GM19467 (cell line): ENCODE results near the gene HHAT.
A peak's percentile ranks its signal among the peaks of the same experiment; 100 is the strongest.

Source experiments
- ATAC-seq: cut with Tn5 transposase; IDR thresholded peaks from one replicate; pipeline ENCODE4 v1.9.1; 2021; ENCODE audit warnings: mild to moderate bottlenecking, moderate library complexity; ENCODE audit not compliant: unreplicated experiment

Gene HHAT

GRCh38 chr1:210532223-210532598 lies 203.5 kb downstream of the HHAT start:
- no peak for ATAC-seq

DNA sequence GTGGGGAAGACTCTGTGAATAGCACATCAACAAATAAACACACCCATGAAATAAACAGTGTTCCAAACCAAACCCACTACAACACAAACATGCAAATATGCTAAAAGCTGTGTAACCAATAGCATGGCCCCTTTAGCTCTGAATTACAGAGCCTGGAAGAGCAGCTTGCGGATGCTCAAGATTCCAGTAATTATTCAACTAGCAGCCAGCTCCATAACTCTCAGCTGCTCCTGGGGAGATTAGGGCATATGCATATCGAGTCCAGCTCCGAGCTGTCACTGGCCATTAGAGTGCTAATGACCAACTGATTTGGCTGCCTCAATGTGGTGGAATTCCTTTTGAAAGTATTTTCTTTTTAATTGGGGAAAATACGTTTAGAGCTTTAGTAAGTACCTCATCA lies 207.1 kb downstream of the HHAT start:
- no peak for ATAC-seq

DNA sequence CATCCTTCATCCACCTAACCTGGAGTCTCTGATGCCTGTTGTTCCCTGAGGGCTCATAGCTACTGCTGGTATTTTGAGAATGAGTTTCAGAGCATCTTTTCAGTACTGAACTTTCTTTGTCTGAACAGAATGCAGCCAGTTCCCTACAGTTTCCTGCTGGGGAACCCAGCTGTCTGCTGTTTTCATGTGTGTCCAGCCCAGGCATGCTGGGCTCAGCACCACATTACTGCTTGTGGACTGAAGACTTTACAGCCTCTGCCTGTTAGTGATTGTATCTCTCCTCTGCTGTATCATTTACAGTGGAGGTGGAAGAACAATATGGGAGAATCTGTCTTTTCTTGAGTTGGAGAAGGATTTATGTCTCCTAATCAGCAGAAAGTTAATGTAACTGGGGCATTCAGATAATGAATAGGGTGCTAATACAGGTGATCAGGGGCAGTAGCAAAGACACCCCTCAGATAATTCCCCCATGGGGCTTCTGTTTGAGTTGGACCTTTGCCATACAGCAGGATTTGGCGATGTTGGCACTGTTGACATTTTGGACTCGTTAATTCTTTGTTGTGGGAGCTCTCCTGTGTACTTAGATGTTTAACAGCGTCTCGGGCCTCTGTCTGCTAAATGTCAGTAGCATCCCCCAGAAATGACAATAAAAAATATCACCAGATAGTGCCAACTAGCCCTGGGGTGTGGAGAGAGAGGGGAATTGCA lies 207.7 kb downstream of the HHAT start:
- ATAC-seq, result no peak

DNA sequence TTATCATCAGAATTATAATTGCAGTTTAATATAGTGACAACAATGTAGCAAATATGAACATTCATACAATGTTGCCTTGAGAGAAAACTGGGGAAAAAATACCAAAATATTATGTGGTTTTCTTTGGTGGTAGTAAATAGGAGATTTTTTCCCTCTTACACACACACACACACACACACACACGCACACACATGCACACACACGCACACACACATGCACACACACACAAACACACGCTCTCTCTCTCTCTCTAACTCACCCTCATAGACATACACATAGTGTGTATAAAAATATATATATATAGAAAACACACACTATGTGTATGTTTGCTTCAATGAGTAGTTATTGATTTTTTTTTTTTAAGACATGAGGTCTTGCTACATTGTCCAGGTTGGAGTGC lies 211.6 kb downstream of the HHAT start:
- ATAC-seq, result no peak

- ATAC-seq, result no peak
Measured at GRCh38 chr1:210541680-210542358, 213.1 kb downstream of the HHAT start.

- ATAC-seq, result no peak
Measured at GRCh38 chr1:210551899-210552298, 223.2 kb downstream of the HHAT start.

GRCh38 chr1:210553711-210554110 lies 225.0 kb downstream of the HHAT start:
- no peak for ATAC-seq

GRCh38 chr1:210554382-210554781 lies 225.7 kb downstream of the HHAT start:
- no peak for ATAC-seq

DNA sequence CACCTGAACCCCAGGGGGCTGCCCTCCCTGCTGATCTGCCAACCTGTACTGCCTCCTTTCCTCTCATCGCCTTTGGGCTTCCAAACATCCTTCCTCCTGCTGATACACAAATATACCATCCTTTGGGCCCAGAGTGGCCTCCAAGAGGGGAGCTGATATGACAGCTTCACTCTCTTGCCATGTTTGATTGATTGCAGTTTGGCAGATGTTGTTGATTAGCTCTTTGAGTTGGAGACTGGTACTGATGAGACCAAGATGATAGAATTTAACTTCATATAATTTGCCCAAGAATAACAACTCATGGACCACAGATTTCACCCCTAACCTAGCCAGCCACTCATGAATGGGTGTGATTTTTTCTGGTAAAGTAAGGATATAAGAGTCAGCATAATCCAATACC lies 227.8 kb downstream of the HHAT start:
- ATAC-seq, result no peak

DNA sequence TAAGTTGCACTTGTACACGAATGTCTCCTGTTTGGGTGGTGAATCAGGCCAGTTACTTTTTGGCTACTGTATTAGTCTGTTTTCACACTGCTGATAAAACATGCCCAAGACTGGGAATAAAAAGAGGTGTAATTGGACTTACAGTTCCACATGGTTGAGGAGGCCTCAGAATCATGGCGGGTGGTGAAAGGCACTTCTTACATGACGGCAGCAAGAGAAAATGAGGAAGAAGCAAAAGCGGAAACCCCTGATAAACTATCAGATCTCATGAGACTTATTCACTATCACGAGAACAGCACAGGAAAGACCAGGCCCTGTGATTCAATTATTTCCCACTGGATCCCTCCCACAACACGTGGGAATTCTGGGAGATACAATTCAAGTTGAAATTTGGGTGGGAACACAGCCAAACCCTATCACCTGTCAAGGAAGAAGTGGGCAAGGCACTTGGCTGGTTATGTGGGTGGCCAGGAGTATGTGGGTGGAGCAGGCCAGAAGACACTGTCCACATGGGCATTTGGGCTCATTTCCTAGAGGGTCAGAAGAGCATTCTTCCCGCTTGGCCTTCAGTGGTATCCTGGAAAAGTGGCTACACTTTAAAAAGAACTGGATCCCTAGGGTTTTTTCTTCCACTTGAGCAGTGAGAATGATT lies 228.8 kb downstream of the HHAT start:
- no peak for ATAC-seq

- no peak for ATAC-seq
Measured at GRCh38 chr1:210558302-210558701, 229.6 kb downstream of the HHAT start.

DNA sequence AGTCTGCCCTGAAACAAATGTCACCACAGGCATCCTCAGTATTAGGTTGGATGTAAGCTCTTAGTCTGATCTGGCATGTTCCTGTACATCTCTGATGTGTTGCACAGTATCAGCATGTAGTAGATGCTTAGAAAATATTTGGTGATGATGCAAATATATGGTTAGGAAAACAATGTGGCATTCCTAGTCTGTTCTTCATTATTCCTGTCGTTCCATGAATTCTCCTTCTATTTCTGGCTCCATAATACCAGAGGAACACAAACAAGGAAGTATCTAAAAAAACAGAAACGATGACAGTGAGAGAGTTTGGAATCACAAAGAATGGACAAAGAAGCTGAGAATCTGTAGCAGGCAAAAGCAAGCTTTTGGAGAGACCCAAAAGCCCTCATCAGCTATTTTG lies 236.6 kb downstream of the HHAT start:
- no peak for ATAC-seq

GRCh38 chr1:210568631-210569030 lies 239.9 kb downstream of the HHAT start:
- no peak for ATAC-seq

DNA sequence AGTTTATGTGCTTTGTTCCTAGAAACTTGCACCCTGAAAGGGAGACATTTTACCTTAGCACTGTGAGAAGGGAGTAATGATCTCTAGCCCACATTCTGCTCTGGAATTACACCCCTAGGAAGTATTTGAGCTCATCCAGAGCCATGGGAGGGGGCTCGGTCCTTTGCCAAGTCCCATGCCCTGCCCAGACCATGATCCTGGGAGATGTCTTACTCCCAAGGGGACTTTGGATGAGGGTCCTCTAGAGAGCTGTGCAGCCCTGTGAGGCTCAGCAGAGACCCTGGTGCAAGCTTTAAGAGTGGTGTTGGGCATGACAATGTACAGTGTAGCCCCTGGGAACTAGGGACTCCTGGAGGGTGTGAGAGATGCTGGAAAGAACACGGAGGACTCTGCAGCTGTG lies 241.4 kb downstream of the HHAT start:
- ATAC-seq, result no peak

DNA sequence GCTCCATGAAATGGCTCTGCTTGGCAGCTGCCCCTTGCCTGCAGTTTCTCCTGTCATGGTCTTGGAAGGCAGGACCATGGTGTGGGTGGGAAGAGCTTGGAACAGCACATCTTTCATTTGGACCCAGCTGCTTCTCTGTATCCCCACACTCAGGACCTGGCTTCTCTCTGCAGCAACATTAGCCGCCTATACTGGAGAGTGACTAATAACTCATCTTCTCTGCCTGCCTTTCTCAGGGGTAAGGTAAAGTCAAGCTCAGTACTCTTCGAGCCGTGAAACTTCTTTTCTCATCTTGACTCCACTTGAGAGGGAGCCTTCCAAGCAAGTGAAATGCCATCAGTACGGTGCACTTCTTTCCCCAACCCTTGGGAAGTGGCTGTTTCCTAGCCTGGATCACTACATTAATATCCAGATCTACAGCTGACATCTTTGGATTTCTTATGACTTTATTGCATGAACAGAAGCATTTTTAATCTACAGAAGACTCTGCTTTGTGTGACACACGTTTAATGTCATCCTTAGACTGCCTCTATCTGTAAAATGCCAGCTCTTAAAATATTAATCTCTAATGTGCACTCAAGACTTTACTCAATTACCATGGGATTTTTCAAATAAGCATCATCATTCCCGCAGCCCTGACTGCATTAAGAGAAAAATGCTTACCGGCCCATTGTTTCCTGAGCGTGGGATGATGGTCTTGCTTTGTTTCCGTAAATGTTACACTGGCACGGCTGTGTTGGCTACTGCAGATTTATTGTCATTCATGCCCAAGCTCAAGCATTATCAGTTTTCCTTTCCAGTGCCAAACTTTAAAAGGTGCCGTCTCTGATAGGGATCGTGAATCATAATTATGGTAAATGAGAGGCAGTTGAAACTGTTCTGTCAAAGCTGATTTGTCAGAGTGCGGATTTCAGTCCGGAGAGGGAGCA lies 242.9 kb downstream of the HHAT start:
- no peak for ATAC-seq

- ATAC-seq, result no peak
Measured at GRCh38 chr1:210573141-210573540, 244.4 kb downstream of the HHAT start.

DNA sequence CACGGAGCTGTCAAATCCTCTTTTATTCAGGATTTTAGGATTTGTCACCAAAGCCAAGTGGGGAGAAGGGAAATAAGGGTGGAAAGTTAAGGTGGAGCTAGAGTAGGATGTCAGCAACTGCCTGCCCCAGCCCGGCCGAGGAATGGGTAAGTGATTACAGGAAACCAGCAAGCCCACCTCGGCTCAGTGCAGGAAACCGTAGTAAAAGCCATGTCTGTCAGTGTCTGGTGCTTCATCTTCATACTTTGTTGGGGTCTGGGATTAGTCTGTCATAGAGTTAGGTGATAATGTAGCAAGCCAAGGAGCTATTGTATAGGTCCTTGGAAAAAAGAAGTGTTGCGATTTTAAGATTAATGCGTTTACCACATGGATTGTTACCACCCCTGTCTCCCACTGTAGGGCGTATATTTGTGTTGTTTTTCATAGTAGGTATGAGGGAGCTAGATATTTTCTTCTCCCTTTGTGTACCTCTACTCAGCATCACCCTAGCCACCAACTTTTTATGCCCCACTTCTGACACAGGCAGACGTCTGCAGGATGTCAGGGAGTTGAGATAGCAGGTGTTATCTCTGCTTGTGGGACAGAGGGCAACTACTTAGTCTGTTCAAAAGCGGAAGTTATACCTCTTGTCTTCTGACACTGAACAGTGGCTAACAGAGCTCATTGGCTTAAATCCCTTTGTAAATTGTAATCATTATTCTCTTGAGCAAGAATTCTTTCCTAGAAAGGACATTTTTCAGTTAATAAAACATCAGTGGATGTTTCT lies 253.7 kb downstream of the HHAT start:
- no peak for ATAC-seq

DNA sequence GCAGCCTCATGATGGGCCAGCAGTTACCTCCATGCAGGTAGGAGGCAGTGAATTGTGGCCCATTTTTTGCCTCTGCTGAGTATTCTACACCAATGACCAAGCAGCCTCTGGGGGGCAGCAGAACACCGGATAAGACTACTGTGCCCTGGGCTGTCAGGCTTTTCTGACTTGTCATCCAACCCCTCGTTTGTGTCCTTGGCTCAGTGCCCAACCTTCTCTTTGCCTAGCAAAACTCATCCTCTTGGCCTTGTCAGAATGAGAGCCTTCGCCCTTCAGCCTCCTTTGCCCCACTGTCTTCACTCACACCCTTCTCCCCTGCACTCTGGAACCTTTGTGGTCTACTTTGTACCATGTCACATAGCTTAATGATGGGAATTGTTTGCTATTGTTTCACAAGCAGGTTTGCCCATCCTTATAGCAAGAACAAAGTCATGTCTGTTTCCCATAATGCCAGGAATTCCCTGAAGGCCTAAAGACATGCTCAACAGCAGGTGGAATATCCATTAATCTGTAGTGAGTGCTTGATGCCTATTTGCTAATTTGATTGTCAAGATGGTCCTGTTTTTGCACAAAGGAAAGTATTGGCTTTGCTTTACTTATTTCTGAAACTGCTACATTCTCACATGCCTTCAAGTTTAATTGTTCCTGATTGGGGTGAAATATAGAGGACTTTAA lies 255.9 kb downstream of the HHAT start:
- ATAC-seq, result peak; percentile 70

DNA sequence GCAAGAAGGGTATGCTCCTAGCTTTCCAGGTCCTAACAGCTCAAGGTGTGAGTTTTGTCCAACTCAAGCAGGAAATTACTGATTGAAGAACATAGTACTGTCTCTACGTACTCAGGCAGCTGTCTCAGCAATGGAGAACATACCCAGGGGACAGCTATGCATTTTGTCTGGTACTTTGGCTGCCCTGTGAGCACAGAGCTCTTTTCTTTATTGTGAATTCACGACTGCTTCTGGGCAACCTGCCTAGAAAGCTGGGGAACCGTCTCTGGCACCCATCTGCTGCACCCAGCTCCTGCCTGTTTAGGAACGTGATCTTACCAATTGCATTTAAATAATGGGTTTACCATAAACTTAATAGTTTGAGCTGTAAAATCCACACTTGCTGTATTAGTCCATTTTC lies 258.1 kb downstream of the HHAT start:
- no peak for ATAC-seq

DNA sequence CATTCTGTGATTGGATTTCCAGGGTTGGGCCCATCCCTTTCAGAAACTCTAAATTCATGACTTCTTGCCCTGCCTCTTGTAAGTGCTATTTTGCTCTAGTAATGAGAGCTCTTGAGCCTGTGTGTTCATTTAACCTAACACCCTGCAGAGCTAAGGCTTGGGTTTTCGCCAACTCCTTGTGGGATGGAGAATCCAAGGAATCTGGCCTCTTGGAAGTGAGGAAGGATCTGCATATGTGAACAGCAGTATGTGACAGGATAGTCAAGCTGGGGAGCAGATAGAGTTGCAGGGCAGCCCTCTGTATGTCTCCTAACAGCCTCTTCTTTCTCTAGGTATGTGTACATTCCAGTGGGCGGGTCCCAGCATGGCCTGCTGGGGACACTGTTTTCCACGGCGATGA lies 258.9 kb downstream of the HHAT start:
- no peak for ATAC-seq
